Fibroblast of lung (primary cell): ENCODE results near the gene CMTM5. TPM values are rescaled to one million over a fixed set of nuclear protein-coding genes. Genes with fewer than 3 reads are reported as not detected.

Experiments used
- DNase-seq, 2 donors: peaks; one replicate each; pipeline versions ENCODE4 v3.0.0 to v3.0.0-alpha.2; 2010; ENCODE audit warnings: low read depth in 2 of 2
- H2AFZ ChIP-seq: 2 replicates; pipeline ENCODE4 v1.5.1; 2012; ENCODE audit warnings: low read length, control low read depth, inconsistent platforms
- H3K27ac ChIP-seq: 2 replicates; pipeline ENCODE4 v1.5.1; 2011; ENCODE audit warnings: low read length, control low read depth; ENCODE audit not compliant: insufficient read depth
- H3K27me3 ChIP-seq: 2 replicates; pipeline ENCODE4 v1.5.1; 2011; ENCODE audit warnings: mild to moderate bottlenecking, low read length; ENCODE audit not compliant: control insufficient read depth, insufficient read depth
- H3K36me3 ChIP-seq: 2 replicates; pipeline ENCODE4 v1.5.1; 2011; ENCODE audit warnings: low read length; ENCODE audit not compliant: control insufficient read depth, insufficient read depth
- H3K4me1 ChIP-seq: 2 replicates; pipeline ENCODE4 v1.5.1; 2011; ENCODE audit warnings: low read length; ENCODE audit not compliant: control insufficient read depth, insufficient read depth; ENCODE audit errors: extremely low read depth
- H3K4me2 ChIP-seq: 2 replicates; pipeline ENCODE4 v1.5.1; 2011; ENCODE audit warnings: low read length, control low read depth; ENCODE audit not compliant: insufficient read depth; ENCODE audit errors: extremely low read depth
- H3K4me3 ChIP-seq, 4 experiments: fragments of 200-600 bp in 1 of 4; sonication (generic) in 1 of 4; replicated peaks in 1 of 4; 2 replicates each; pipeline ENCODE4 v1.5.1; 2011 to 2016; ENCODE audit warnings: low read length in 4 of 4, low read depth in 3 of 4, mild to moderate bottlenecking in 3 of 4, control low read depth in 2 of 4, inconsistent platforms in 1 of 4, mixed read lengths in 1 of 4; ENCODE audit not compliant: insufficient read depth in 1 of 4; ENCODE audit errors: control extremely low read depth in 1 of 4
- H3K79me2 ChIP-seq: 2 replicates; pipeline ENCODE4 v1.5.1; 2012; ENCODE audit warnings: mild to moderate bottlenecking, low read length, inconsistent platforms; ENCODE audit not compliant: control insufficient read depth, insufficient read depth
- H3K9ac ChIP-seq: 2 replicates; pipeline ENCODE4 v1.5.1; 2011; ENCODE audit warnings: mild to moderate bottlenecking, low read length, control low read depth; ENCODE audit not compliant: insufficient read depth
- H3K9me3 ChIP-seq: 2 replicates; pipeline ENCODE4 v1.5.1; 2012; ENCODE audit warnings: low read depth, low read length; ENCODE audit not compliant: control insufficient read depth, insufficient read depth
- H4K20me1 ChIP-seq: 2 replicates; pipeline ENCODE4 v1.5.1; 2011; ENCODE audit warnings: low read length; ENCODE audit not compliant: control insufficient read depth, insufficient read depth; ENCODE audit errors: extremely low read depth
- EZH2 ChIP-seq: IDR thresholded peaks from 2 replicates; pipeline ENCODE4 v1.5.1; 2012; ENCODE audit warnings: low read length, control low read depth, mild to moderate bottlenecking; ENCODE audit errors: missing control alignments
- polyA plus RNA-seq, 2 donors: library from polyadenylated mRNA; depleted of rRNA in 1 of 2; stranded (reverse) in 1 of 2; unstranded in 1 of 2; fragments of >200 nt; gene quantifications; 2 replicates each; pipeline ENCODE4 v1.2.1, GENCODE V29; 2011 to 2012; ENCODE audit warnings: missing spikeins in 1 of 2
- total RNA-seq: library from RNA; depleted of rRNA; stranded (reverse); fragments of >200 nt; gene quantifications from 2 replicates; pipeline ENCODE4 v1.2.1, GENCODE V29; 2014
- TF ChIP-seq, protein P1 (sequence below), 2 donors: IDR thresholded peaks in 1 of 2; conservative IDR thresholded peaks in 1 of 2; 1 replicate in 1 of 2; 2 replicates in 1 of 2; pipeline ENCODE4 v1.5.1; 2011 to 2012; ENCODE audit warnings: low read length in 2 of 2, control low read depth in 1 of 2, inconsistent platforms in 1 of 2, low read depth in 1 of 2, mild to moderate bottlenecking in 1 of 2

The CMTM5 gene
- total and polyA plus RNA-seq, 2 donors (not counting 1 experiment from before 2014, with no cell fraction given): 0.08 to 0.33 TPM

DNA sequence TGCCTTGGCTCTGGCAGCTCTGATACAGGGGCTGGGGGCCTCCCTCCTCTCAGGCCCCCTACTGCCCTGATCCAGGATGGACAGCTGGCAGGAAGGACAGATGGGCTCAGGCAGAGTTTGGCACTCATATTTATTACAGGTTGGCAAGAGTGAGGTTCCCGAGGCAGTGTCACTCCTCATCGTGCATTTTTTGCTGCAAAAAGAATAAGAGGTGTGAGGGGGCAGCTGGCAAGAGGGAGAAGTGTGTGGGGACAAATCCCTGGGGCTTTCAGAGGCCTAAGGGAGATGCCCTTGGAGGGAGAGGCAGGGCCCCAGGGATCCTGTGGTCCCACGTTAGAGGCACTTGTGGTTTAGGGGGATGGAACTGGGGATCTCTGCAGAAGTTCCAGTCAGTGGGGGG lies 5.0 kb downstream of the CMTM5 start:
- H4K20me1 ChIP-seq: no peaks in the 10 kb centered on the region
- no peak overlapping the region for H3K4me2 ChIP-seq
- no peaks in the 10 kb centered on the region for H3K27me3 ChIP-seq
- H3K4me3 ChIP-seq: no peak overlapping the region
- no peak overlapping the region for H3K27ac ChIP-seq
- no peaks in the 10 kb centered on the region for H3K36me3 ChIP-seq
- no peaks in the 10 kb centered on the region for H3K4me1 ChIP-seq
- no peaks in the 10 kb centered on the region for H3K9me3 ChIP-seq
- H2AFZ ChIP-seq: no peak overlapping the region
- no peaks in the 10 kb centered on the region for H3K79me2 ChIP-seq
- no peak for DNase-seq
- H3K9ac ChIP-seq: no peak overlapping the region
- TF ChIP-seq EZH2: no peak
- TF ChIP-seq, protein P1, sequence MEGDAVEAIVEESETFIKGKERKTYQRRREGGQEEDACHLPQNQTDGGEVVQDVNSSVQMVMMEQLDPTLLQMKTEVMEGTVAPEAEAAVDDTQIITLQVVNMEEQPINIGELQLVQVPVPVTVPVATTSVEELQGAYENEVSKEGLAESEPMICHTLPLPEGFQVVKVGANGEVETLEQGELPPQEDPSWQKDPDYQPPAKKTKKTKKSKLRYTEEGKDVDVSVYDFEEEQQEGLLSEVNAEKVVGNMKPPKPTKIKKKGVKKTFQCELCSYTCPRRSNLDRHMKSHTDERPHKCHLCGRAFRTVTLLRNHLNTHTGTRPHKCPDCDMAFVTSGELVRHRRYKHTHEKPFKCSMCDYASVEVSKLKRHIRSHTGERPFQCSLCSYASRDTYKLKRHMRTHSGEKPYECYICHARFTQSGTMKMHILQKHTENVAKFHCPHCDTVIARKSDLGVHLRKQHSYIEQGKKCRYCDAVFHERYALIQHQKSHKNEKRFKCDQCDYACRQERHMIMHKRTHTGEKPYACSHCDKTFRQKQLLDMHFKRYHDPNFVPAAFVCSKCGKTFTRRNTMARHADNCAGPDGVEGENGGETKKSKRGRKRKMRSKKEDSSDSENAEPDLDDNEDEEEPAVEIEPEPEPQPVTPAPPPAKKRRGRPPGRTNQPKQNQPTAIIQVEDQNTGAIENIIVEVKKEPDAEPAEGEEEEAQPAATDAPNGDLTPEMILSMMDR (conservative IDR thresholded peaks at IDR 0.05 in 1 of 2, IDR thresholded peaks at IDR 0.05 in 1 of 2; ENCODE audit: low read depth in 1 of 2, low read length in 2 of 2): no peak

DNA sequence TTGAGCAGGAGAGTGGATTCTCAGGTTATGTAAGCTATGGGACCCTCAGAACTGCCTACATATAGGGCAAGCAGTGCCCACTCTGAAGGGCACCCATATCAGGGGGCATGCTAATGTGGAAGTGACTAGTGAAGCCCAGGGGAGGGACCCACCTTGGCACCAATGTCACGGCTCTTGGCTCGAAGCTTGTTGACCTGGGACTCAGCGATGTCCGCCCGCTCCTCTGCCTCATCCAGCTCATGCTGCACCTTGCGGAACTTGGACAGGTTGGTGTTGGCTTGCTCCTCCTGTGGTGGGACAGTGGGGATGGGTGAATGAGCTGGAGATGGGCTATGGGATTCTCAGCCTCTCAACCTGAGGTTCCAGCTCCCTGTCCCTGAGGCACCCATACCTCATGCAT lies 5.4 kb downstream of the CMTM5 start:
- Histone ChIP-seq H3K4me1 (no peaks in the 10 kb centered on the region), H3K9me3 (no peaks in the 10 kb centered on the region), H3K27me3 (no peaks in the 10 kb centered on the region), H3K36me3 (no peaks in the 10 kb centered on the region), H3K9ac (no peak overlapping the region), H2AFZ (no peak overlapping the region), H3K27ac (no peak overlapping the region), H3K4me3 (no peak overlapping the region), H3K79me2 (no peaks in the 10 kb centered on the region), H4K20me1 (no peaks in the 10 kb centered on the region), H3K4me2 (no peak overlapping the region)
- TF ChIP-seq EZH2: no peak
- TF ChIP-seq, protein P1 (conservative IDR thresholded peaks at IDR 0.05 in 1 of 2, IDR thresholded peaks at IDR 0.05 in 1 of 2; ENCODE audit: low read depth in 1 of 2, low read length in 2 of 2): no peak
- no peak for DNase-seq

DNA sequence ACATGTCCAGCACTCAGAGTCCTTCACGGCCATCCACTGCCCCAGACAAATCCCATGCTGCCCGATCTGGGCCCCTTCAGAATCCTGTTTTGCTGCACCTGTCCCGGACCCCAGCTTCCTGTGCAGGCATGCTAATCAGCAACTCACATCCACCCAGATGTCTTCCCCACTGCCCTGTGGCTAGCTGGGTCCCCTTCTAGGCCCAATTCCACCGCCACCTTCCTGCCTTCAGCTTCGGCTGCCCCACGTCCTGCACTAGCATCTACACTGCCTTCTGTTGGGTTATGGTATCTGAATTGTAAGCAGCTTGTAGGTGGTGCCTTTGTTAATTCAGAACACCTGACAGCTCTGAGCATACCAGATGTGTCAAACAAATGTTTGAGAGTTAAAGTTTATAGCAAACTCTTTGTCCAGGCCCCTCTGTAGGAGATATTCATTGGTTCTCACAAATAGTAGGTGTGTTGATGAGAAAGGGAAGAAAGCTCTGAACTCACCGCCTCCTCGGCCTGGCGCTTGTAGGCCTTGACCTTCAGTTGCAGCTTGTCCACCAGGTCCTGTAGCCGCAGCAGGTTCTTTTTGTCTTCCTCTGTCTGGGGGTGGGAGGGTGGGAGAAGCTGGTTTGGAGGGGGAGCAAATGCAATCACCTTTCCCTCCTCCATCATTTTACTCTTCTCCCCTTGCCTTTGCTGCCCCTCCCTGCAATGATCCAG lies 6.0 kb downstream of the CMTM5 start:
- Histone ChIP-seq H3K27me3 (no peaks in the 10 kb centered on the region), H3K79me2 (no peaks in the 10 kb centered on the region), H3K36me3 (no peaks in the 10 kb centered on the region), H3K27ac (no peak overlapping the region), H3K4me1 (no peaks in the 10 kb centered on the region), H3K4me3 (no peak overlapping the region), H2AFZ (no peak overlapping the region), H3K9ac (no peak overlapping the region), H3K9me3 (no peaks in the 10 kb centered on the region), H3K4me2 (no peak overlapping the region), H4K20me1 (no peaks in the 10 kb centered on the region)
- no peak for DNase-seq
- TF ChIP-seq EZH2: no peak
- TF ChIP-seq, protein P1 (conservative IDR thresholded peaks at IDR 0.05 in 1 of 2, IDR thresholded peaks at IDR 0.05 in 1 of 2; ENCODE audit: low read depth in 1 of 2, low read length in 2 of 2): no peak
